Neutrophil (primary cell): Measurements from ENCODE around the gene TRIM25.

Source experiments
- H3K27ac ChIP-seq: fragments of 200-600 bp; sonication (generic); 2 replicates; pipeline ENCODE4 v1.5.1; 2016; ENCODE audit warnings: mild to moderate bottlenecking, moderate library complexity
- H3K27me3 ChIP-seq: fragments of 200-600 bp; sonication (generic); 2 replicates; pipeline ENCODE4 v1.6.0; 2016; ENCODE audit warnings: mild to moderate bottlenecking
- H3K36me3 ChIP-seq: fragments of 200-600 bp; sonication (generic); 2 replicates; pipeline ENCODE4 v1.5.1; 2017
- H3K4me1 ChIP-seq, 2 experiments: fragments of 200-600 bp in 1 of 2; sonication (generic) in 1 of 2; 1 replicate in 1 of 2; 2 replicates in 1 of 2; pipeline versions ENCODE4 v1.5.1 to v1.6.1; 2013 to 2016; ENCODE audit warnings: low read depth in 1 of 2, low read length in 1 of 2, mild to moderate bottlenecking in 1 of 2, moderate library complexity in 1 of 2; ENCODE audit not compliant: control insufficient read depth in 1 of 2, insufficient read depth in 1 of 2
- H3K4me3 ChIP-seq, 2 experiments: fragments of 200-600 bp in 1 of 2; sonication (generic) in 1 of 2; 1 replicate in 1 of 2; 2 replicates in 1 of 2; pipeline ENCODE4 v1.5.1; 2013 to 2016; ENCODE audit warnings: low read depth in 1 of 2, low read length in 1 of 2, mild to moderate bottlenecking in 1 of 2, moderate library complexity in 1 of 2
- H3K9me3 ChIP-seq: fragments of 200-600 bp; sonication (generic); 2 replicates; pipeline ENCODE4 v1.5.1; 2016
- TF ChIP-seq, protein P1 (sequence below): fragments of 200-600 bp; sonication (generic); IDR thresholded peaks from 2 replicates; pipeline ENCODE4 v1.5.1; 2016; ENCODE audit warnings: antibody characterized with exemption

TRIM25 gene

DNA sequence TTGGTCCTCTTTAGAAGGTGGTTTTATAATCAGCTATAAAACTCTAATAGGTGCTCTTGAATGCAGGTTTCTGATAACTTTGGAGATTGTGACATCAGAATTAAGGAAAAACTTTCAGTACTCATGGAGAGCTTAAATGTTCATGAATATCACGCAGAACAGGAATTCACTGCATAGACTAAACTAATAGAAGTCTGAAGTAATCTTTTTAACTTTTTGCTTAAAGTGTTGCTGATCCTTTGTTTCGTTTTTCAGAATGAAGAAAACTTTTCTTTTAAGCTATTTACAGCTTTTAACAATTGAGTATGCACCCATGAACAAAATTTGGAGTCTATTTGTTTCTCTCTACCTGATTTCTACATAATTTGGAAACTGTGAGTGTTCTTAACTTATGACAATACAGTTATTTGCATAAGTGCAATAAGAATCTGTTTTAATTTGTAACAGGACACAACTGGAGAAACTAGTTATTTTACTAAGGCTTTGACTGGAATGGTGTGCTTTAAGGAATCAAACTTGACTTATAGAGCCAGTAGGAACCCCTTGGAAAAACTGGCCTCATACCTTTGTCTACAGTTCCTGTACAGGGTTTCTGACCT is 17.0 kb upstream of the TRIM25 start:
- no peak overlapping the region for H3K27ac ChIP-seq
- no peaks in the 10 kb centered on the region for H3K27me3 ChIP-seq

DNA sequence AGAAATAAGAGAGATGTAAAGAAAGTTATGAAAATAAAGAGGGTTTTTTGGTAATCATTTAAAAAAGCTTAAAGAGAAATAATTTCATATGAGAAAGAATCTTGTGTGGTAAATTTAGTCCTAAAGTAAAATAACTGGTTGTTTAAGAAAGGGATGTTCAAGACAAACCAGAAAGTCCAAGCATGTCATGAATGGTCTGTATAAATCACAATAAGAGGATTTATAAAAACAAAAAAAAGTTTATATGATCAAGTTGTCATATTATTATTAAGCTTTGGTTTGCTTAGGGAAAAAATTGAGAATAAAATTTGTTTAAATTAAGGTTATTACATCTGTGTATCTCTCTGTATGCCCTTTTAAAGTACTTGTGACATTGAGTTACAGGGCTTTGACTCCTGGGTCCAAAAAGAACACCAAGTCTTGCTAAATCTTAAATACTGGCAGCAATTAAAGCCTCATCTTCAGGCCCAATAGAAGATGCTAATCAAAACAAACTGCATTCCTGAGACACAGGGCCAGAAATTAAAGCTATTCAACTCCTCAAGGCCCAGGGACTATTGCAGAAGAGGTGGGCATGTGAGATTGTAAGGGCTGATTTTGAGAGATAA is 15.6 kb upstream of the TRIM25 start:
- Histone ChIP-seq H3K27ac (no peak overlapping the region), H3K27me3 (no peaks in the 10 kb centered on the region), H3K4me3 (no peak overlapping the region), H3K4me1 (no peaks in the 10 kb centered on the region), H3K9me3 (no peaks in the 10 kb centered on the region), H3K36me3 (no peaks in the 10 kb centered on the region)
- TF ChIP-seq, protein P1, sequence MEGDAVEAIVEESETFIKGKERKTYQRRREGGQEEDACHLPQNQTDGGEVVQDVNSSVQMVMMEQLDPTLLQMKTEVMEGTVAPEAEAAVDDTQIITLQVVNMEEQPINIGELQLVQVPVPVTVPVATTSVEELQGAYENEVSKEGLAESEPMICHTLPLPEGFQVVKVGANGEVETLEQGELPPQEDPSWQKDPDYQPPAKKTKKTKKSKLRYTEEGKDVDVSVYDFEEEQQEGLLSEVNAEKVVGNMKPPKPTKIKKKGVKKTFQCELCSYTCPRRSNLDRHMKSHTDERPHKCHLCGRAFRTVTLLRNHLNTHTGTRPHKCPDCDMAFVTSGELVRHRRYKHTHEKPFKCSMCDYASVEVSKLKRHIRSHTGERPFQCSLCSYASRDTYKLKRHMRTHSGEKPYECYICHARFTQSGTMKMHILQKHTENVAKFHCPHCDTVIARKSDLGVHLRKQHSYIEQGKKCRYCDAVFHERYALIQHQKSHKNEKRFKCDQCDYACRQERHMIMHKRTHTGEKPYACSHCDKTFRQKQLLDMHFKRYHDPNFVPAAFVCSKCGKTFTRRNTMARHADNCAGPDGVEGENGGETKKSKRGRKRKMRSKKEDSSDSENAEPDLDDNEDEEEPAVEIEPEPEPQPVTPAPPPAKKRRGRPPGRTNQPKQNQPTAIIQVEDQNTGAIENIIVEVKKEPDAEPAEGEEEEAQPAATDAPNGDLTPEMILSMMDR: no peak

More for the DNA sequence above, 17.0 kb upstream of the TRIM25 start:
- no peaks in the 10 kb centered on the region for H3K4me1 ChIP-seq
- no peaks in the 10 kb centered on the region for H3K9me3 ChIP-seq
- peaks cover 7% of the 10 kb centered on the region for H3K36me3 ChIP-seq
- TF ChIP-seq, protein P1: no peak
- H3K4me3 ChIP-seq: no peak overlapping the region

DNA sequence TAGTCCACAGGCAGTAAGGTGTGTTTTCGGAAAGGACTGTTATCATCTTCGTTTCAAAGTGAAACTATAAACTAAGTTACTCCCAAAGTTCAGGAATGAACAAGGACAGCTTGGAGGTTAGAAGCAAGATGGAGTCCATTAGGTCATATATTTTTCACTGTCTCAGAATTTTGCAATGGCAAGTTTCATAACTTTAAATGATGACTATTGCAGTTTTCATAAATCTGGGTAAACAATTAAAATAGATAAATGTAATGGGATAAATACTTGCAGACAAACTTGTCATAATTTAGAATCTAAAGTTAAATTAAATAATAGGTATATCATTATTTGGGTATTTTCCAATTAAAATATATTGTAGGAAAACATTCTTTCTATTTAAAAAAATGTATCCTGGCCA is 14.7 kb upstream of the TRIM25 start:
- Histone ChIP-seq H3K9me3 (no peaks in the 10 kb centered on the region), H3K27ac (no peak overlapping the region), H3K27me3 (no peaks in the 10 kb centered on the region), H3K4me3 (no peak overlapping the region), H3K4me1 (no peaks in the 10 kb centered on the region), H3K36me3 (no peaks in the 10 kb centered on the region)
- TF ChIP-seq, protein P1: no peak

DNA sequence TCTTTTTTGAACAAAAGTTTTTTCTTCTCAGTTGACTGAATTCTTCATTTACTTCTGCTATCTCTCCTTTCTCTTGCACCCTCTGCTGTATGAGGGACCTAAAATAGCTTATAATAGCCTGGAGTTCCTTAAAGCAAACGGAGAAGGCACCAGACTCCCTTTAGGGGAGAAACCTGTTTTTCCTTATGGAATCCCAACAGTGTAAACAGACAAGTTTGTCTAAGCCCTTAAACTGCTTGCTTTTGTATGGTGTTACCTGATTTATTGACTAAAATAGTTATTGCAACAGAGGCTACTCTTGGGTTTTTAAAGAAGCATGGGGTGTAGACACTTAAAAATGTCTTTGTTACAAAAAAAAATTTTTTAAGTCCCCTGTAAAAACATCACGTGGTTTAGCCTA is 12.9 kb upstream of the TRIM25 start:
- Histone ChIP-seq H3K27ac (no peak overlapping the region), H3K4me3 (no peak overlapping the region), H3K4me1 (no peaks in the 10 kb centered on the region), H3K36me3 (no peaks in the 10 kb centered on the region), H3K27me3 (no peaks in the 10 kb centered on the region), H3K9me3 (no peaks in the 10 kb centered on the region)
- TF ChIP-seq, protein P1: no peak

DNA sequence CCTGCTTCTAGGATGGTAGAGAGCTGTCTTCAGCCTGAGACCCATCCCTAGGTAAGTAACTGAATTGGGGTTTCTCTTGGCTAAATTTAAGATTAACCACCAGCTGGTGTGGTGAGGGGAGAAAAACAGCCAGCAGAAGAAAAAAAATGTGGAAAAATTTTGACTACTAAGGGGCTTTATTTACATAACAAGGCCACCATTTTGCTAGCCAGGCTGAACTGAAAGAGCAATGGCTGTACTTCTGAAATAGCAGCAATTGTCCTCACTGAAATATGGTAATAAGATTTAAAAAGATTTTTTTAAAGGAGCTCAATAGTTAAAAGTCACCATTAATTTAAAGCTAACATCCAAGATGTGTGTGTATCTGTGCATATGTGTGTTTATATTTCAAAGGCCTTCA is 12.4 kb upstream of the TRIM25 start:
- TF ChIP-seq, protein P1: no peak
- Histone ChIP-seq H3K4me3 (no peak overlapping the region), H3K9me3 (no peaks in the 10 kb centered on the region), H3K27ac (no peak overlapping the region), H3K36me3 (no peaks in the 10 kb centered on the region), H3K4me1 (no peaks in the 10 kb centered on the region), H3K27me3 (no peaks in the 10 kb centered on the region)
